KOPT-K1 (cell line): Measurements from ENCODE around the gene BRSK2.

Experiments used
- H3K27ac ChIP-seq: fragments of 200-600 bp; sonication (generic); 2 replicates; pipeline ENCODE4 v1.5.1; 2016; ENCODE audit warnings: antibody characterized with exemption, mild to moderate bottlenecking, low read depth, low read length; ENCODE audit not compliant: poor library complexity, severe bottlenecking
- H3K36me3 ChIP-seq: fragments of 200-600 bp; sonication (generic); 2 replicates; pipeline ENCODE4 v1.5.1; 2017; ENCODE audit warnings: antibody characterized with exemption, mild to moderate bottlenecking, low read length, moderate library complexity; ENCODE audit not compliant: insufficient read depth
- H3K9me3 ChIP-seq: fragments of 200-600 bp; sonication (generic); 2 replicates; pipeline ENCODE4 v1.5.1; 2017; ENCODE audit warnings: antibody characterized with exemption, low read length, mild to moderate bottlenecking; ENCODE audit not compliant: insufficient read depth, poor library complexity, severe bottlenecking

The BRSK2 gene

DNA sequence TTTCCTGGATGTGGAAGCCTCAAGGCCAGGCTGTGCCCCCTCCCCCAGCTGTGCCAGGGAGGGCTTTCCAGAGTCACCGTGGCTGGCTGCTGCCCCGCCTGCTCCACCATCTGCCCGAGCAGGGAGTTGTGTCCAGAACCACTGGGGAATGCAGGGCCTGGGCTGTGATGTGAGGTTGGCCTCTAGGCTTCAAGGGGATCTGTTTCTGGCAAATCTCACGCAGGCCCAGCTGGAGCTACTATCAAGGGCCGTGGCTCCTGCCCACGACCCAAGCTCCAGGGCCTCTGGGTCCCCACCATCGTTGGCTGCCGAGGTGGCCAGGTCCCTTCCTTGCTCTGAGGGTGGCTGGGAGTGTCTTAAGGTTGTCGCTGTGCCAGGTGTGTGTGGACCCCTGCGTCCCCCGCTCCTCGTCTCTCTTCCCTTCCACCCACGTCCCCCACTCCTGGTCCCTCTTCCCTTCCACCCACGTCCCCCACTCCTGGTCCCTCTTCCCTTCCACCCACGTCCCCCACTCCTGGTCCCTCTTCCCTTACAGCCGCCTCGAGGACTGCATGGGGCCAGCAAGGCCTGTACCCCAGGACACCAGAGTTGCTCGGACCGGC, 6.1 kb downstream of the BRSK2 start:
- Histone ChIP-seq H3K9me3 (no peaks in the 10 kb centered on the region), H3K36me3 (no peaks in the 10 kb centered on the region), H3K27ac (no peak overlapping the region)

DNA sequence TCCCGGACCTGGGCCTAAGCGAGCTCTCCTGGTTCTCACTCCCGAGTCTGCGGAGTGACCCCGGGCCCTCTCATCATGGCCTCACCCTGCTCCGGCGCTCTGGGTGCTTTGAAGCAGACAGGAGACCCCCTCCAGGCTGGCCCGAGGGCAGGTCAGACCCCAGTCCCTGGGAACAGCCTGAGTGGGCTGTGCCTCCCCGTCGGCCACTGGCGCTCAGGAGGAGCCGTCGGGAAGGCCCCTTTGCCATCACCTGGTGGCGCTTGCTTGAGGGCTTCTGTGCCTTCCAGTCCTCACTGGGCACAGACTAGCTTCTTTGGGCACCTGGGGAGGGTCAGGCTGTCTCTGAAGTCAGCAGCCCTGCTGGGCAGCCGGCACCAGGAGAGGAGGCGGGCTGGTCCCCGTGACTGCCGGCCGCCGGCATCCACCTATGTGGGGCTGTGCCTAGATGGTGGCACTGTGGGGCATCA, 6.7 kb downstream of the BRSK2 start:
- Histone ChIP-seq H3K27ac (no peak overlapping the region), H3K36me3 (no peaks in the 10 kb centered on the region), H3K9me3 (no peaks in the 10 kb centered on the region)

DNA sequence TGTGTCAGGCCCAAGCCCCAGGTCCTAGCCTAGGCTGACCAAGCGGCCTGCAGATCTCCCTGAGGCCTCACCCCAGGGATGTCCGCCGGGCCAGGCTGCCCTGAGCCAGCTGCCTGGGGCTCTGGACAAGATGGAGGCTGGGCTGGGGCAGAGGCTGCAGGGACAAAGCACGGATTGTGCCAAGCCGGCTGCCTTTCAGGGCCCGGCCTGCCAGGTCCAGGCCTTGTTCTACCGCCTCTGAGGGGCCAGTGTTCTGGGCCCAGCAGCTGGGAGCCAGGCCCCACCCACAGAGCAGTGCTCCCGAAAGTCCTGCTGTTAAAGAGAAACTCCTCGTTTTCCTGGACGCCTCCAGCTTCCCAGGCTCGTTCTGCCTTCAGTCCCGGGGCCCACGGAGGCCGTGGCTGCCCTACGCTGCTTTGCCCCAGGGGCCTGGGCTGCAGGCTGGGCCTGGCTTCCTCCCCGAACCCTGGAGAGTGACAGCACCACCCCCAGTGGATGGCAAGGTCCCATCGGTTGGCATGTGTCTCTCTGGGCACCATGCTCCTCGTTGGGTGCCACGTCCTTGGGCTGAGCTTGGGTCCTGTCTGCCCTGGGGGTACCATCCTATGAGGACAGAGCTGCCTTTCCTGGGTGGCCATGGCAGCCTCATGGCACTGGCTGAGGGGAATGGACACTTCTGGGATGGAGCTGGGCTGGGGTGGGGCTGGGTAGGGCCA, 7.6 kb downstream of the BRSK2 start:
- Histone ChIP-seq H3K27ac (no peak overlapping the region), H3K9me3 (no peaks in the 10 kb centered on the region), H3K36me3 (no peaks in the 10 kb centered on the region)

DNA sequence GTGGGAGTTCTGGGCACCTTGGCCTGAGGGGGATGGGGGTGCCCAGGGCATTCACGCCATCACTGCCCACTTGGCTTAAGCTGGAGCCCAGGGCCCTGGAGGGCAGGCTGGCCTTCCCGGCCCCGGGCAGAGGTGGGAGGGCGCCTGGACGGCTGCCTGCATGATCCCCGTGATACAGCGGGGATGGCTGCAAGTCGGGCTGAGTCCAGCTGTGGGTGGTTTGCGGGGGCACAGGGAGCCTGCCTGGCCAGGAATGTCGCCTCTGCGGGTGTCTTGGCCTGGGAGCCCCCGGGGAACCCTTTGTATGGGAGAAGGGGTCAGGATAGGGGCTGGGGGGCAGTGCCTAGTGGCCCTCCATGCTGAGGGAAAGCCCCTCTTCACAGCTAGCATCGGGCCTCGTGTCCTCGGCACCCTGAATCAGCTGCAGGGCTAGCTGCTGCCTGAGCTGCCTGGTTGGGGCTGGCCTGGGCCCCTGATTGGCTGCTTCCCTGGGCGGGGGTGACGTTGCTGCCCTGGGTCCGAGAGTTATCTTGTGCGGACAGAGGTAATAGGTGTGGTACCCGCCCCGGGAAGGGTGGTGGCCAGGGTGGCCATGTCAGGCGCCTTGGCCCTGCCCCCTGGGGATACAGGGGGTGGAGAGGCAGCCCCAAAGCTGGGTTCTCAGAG, 8.3 kb downstream of the BRSK2 start:
- Histone ChIP-seq H3K27ac (no peak overlapping the region), H3K9me3 (no peaks in the 10 kb centered on the region), H3K36me3 (no peaks in the 10 kb centered on the region)

DNA sequence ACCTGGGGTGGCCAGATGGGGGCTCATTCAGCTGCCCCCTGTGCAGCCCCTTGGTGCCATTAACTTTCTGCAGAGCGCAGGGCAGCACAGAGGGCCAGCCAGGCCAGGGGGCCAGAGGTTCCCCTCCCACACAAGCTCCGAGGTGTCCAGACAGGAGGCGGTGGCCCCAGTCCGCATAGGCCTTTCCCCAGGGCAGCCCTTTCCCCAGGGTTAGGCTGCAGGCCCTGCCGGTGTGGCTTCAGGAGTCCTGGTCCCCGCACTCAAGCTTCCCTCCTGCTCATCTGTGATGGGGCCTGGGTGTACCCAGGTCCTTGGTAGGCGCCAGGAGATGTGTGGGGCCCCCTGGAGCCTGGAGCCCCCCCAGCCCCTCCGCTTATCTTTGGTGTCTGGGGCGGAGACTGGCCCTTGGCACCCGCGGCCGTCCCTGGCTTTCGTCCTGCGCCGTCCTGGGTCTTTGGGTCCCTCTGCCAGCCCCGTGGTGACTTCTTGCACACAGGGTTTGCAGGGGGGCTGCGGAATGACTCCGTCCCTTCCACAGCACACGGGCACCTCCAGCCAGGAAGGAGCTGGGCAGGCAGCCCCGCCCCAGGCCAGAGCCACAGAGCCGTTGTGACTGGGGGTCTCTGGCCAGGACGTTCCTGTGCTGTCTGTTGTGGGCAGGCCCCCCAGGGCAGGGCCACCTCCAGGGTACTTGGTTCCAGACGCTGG, 8.9 kb downstream of the BRSK2 start:
- Histone ChIP-seq H3K9me3 (no peaks in the 10 kb centered on the region), H3K36me3 (no peaks in the 10 kb centered on the region), H3K27ac (no peak overlapping the region)

DNA sequence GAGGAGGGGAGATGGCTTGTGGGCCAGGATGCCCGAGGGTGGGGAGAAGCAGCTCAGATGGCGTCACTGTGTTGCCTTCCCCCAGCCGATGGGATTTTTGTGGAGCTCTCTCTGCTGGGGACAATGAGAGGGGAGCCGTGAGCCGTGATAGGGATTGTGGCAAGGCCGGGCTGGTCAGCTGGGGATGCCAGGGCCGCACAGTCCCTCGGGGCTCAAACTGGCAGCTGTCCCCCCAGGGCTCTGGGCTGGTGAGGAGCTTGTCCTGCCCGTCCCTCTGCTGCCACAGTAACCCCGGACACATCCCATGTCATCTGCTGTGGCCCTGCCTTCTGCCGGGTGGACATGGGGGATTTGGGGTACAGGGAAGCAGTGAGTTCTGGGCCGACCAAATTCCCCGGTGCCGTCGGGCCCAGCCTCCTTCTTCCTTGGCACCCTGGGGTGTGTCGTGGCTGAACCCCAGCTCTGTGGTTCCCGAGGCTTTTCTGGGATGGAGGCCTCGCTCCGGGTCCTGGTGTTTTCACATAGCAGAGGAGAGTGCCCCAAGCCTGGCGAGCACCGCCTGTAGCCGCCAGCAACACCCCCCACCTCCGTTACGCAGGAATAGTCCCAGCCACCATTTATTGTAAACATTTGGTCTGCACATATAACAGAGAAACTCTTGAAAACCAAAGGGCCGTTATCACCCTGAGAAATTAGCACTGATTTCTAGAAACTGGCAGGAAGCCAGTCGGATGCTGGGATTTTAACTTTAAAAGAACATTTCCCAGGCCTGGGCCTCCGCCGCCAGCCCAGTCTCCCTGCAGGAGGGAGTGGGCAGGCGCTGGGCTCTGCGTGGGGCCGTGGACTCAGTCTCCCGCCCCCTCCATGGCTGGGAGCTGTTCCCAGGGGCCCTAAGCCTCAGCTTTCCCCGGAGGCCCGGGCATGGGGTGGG, 9.9 kb downstream of the BRSK2 start:
- Histone ChIP-seq H3K36me3 (no peaks in the 10 kb centered on the region), H3K9me3 (no peaks in the 10 kb centered on the region), H3K27ac (no peak overlapping the region)

DNA sequence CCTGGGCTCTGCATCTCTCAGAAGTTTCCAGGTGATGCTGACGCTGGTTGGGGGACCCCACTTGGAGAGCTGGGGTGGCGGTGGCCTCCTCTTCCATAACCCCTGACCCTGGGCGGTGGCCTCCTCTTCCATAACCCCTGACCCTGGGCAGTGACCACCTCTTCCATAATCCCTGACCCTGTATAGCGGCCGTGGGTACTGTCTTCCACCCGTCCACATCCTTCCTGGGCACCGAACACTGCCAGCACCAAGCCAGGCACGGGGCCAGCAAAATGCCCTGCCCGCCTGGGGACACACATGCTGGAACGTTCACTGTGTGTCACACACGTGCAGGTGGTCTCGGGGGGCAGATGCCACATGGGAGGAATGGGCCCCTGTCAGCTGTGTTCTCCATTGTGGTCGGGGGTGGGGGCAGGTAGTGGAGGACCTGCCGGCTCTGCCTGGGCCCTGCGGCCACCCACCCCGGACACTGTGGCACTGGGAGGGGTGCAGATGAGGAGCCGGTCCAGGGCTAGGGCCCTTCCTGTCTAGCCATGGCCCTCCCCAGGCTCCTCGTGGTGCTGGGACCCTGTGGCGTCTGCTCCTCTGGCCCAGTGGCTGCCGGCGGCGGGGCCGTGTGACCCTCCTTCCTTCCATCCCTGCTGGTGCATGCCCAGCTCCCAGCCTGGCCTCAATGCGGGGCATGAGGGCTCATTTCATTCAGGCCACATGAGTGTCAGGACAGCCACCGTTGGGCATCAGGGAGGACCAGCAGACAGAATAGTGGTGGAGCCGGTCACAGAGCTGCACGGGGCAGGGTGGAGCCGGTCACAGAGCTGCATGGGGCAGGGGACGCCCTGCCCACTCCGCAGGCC, 10.8 kb downstream of the BRSK2 start:
- H3K27ac ChIP-seq = no peak overlapping the region
- H3K9me3 ChIP-seq = no peaks in the 10 kb centered on the region
- no peaks in the 10 kb centered on the region for H3K36me3 ChIP-seq

DNA sequence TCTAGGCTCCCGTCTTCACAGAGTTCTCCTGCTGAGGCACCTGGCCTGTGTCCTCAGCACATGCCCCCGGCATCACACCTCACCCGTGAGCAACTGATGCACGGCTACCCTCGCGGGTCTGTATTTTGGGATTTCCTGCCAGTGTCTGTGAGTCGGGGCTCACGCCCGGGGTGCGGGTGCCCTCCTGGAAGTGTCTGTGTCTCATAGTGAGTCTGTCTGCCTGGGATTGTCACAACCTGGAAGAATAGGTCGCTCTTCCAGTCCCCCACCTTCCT, 11.4 kb downstream of the BRSK2 start:
- Histone ChIP-seq H3K36me3 (no peaks in the 10 kb centered on the region), H3K9me3 (no peaks in the 10 kb centered on the region), H3K27ac (no peak overlapping the region)

DNA sequence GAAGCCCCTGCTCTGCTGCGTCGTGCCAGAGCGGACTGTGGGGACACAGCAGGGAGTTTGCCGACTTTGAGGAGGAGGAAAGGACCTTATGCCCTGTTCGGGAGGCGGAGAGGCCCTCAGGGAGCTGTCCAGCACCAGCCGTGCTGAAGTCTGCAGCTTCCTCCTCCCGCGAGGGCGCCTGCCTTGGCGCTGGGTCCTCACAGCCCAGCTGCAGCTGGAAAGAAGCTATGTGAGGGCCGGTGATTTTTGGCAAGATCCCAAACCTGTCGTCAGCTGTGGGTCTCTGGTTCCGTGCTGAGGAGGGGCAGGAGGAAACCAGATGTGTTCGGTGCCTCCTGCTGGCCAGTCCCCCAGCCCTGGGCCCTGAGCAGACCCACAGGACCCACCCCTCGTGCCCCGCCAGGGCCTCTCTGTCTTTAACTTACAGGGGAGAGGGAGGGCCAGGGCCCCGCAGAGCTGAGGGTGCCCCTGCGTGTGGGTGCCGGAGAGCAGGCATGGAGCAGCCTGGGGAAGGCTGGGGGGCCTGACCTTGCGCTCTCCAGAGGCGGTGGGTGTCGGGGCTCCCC, 12.0 kb downstream of the BRSK2 start:
- Histone ChIP-seq H3K9me3 (no peaks in the 10 kb centered on the region), H3K27ac (no peak overlapping the region), H3K36me3 (no peaks in the 10 kb centered on the region)

DNA sequence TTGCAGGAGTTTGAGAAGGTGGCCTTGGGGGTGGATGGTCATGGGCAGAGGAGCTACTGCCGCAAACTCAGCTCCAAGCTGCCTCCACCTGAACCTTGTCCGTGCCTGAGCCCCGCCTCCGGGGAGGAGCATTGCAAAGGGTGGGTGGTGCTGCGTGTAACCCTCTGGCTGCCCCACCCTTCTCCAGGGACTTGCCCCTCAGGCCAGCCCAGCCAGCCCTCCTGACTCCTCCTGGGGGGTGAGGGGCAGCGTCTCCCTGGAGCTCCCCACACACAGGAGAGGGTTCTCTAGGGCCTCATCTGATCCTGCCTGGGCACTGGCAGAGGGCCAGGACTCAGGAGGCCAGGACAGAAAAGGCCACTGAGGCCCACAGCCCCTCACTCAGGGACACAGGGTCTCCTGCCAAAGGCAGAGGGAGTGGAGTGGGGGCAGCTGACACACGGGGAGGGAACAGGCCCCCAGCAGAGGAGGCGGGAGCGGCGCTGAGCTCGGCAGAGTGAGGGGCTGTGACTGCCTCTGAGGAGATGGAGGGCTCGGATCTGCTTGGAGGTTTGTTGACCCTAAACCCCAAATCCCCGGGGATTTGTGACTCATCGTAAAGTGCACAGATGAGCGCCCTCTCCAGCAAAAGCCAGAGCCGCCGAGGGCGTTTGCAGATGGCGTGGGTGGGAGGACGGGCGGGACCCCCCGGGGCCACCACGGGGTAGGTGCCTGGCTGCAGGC, 12.8 kb downstream of the BRSK2 start:
- Histone ChIP-seq H3K9me3 (no peaks in the 10 kb centered on the region), H3K27ac (no peak overlapping the region), H3K36me3 (no peaks in the 10 kb centered on the region)

DNA sequence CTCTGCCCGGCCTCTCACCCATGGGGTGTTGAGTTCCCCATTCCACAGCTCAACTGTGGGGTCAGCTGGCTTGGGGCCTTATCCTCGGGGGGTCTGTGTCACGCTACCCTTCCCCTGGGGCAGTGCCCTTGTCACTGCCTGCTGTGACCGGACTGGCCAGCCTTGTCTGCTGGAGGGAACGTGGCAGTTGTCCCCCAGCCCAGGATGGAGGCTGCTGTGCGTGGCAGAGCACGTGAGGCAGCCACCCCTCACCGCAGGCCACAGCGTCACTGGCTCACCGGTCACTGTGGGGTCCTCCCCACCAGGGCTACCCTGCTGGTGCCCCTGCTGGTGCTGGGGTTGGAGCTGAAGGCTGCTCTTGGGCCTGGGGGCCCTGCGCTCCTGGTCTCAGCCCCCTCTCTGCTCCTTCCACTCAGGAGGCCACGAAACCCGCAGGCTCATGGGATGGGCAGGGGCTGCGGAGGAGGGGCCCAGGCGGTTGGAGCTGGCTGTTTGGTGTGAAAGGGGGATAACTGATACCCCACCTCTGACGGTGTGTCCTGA, 13.4 kb downstream of the BRSK2 start:
- no peak overlapping the region for H3K27ac ChIP-seq
- H3K36me3 ChIP-seq = no peaks in the 10 kb centered on the region
- H3K9me3 ChIP-seq = no peaks in the 10 kb centered on the region

DNA sequence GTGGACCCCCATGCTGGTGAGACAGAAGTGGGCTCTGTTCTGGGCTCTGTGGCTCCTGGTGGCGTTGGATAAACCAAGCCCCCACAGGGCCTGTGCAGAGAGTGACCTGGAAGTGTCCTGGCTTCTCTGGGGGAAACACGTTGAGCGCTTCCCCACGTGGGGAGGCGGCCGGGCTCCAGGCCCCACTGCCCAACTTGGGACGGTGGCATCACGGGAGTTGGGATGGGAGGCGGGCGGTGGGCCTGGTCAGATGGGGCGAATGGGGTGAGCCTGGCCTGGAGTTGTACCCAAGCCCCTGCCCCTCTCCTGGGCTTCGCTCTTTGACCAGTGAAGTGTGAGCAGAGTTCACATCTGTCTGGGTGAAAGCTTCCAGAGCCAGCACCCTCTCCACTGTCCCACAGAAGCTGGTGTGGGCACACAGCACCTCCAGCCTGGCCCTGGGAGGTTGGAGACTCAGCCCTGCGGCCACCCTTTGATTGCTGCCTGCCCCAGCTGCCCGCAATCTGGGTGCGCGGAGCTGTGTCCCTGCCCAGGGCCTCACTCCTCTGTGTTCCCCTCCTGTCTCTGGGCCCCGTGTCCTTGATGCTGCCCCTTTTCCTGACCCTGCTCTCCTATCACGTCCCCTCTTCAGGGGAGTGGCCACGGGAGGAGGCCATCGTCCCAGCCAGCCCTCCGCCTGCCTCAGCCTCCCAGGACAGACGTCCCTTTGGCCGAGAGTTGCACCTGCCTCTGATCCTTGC, 14.2 kb downstream of the BRSK2 start:
- no peaks in the 10 kb centered on the region for H3K36me3 ChIP-seq
- no peak overlapping the region for H3K27ac ChIP-seq
- no peaks in the 10 kb centered on the region for H3K9me3 ChIP-seq
